Vagina (tissue), 2 donors: Measurements from ENCODE around the gene ACAN. TPM values are rescaled to one million over a fixed set of nuclear protein-coding genes. Genes with fewer than 3 reads are reported as not detected.

Source experiments
- DNase-seq, 2 donors: peaks; one replicate each; pipeline ENCODE4 v3.0.0-alpha.2; 2017; ENCODE audit errors: extremely low spot score in 2 of 2
- H3K27ac ChIP-seq: fragments of 200-600 bp; sonication (generic); one replicate; pipeline ENCODE4 v1.5.1; 2019
- H3K27me3 ChIP-seq: fragments of 200-600 bp; sonication (generic); one replicate; pipeline ENCODE4 v1.5.1; 2019
- H3K36me3 ChIP-seq, 2 donors: fragments of 200-600 bp; sonication (generic); one replicate each; pipeline ENCODE4 v1.5.1; 2017 to 2019
- H3K4me1 ChIP-seq: fragments of 200-600 bp; sonication (generic); one replicate; pipeline ENCODE4 v1.5.1; 2019
- H3K4me3 ChIP-seq, 2 donors: fragments of 200-600 bp; sonication (generic); 1 replicate in 1 of 2; 2 replicates in 1 of 2; pipeline ENCODE4 v1.5.1; 2016 to 2019
- H3K9me3 ChIP-seq: fragments of 200-600 bp; sonication (generic); one replicate; pipeline ENCODE4 v1.5.1; 2019
- CTCF ChIP-seq, 3 experiments: fragments of 450-650 bp in 2 of 3; fragments of 200-600 bp in 1 of 3; sonication (generic) in 1 of 3; IDR thresholded peaks; one replicate each; pipeline ENCODE4 v1.5.1; 2017 to 2019; ENCODE audit warnings: antibody characterized with exemption in 3 of 3, mild to moderate bottlenecking in 2 of 3, moderate library complexity in 2 of 3
- POLR2A ChIP-seq, 2 donors: fragments of 450-650 bp; IDR thresholded peaks; one replicate each; pipeline ENCODE4 v1.6.1; 2017; ENCODE audit warnings: antibody characterized with exemption in 2 of 2, mild to moderate bottlenecking in 2 of 2, moderate library complexity in 2 of 2
- POLR2AphosphoS5 ChIP-seq, 2 donors: sonication (generic); formaldehyde crosslinking; IDR thresholded peaks; one replicate each; pipeline ENCODE4 v1.9.0; 2017; ENCODE audit warnings: antibody characterized with exemption in 2 of 2, mild to moderate bottlenecking in 2 of 2, low read depth in 1 of 2; ENCODE audit not compliant: insufficient read depth in 1 of 2
- intact Hi-C: fragments of 100-400 bp; cut with DNase I; formaldehyde crosslinking; loops from one replicate; pipeline ENCODE4 v1.15.1; 2023
- total RNA-seq: library from RNA; depleted of rRNA; stranded (reverse); fragments of >200 nt; gene quantifications from one replicate; pipeline ENCODE4 v1.2.3, GENCODE V29; 2016

Gene ACAN
- total RNA-seq, 1 donor from 2014 or later = 2.0 TPM

DNA sequence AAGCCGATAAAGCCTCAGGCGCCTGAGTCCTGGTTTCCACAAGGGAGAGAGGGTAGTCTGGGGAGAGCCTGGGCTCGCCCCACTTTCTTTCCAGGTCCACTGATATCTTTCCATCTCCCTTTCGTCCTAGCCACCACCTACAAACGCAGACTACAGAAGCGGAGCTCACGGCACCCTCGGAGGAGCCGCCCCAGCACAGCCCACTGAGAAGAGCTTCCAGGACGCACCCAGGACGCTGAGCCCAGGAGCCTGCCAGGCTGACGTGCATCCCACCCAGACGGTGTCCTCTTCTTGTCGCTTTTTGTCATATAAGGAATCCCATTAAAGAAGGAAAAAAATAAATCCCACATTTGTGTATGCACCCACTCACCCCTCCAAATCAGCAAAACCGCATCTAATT, 71.0 kb downstream of the ACAN start:
- DNase-seq = no peak
- no peaks in the 10 kb centered on the region for H3K36me3 ChIP-seq
- intact Hi-C loops = no loop called here

DNA sequence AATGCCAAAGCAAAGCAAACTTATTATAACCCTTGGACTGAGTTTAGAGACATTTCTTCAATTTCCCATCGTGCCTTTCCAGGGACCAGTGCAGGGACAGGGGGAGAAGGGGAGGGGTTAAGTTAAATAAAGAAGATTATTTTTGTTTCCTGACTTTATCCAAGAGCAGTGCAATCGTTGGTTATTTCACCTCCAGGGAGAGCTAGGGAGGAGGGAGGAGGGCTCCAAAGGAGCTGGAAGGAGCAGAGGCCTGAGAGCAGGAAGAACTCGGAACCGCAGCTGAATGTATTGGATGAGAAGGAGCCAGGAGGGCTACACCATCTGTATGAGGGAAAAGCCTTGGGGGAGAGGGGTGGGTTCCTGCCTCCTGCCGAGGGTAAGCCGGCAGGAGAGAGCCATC, 71.4 kb downstream of the ACAN start:
- DNase-seq = no peak
- TF ChIP-seq POLR2AphosphoS5 (IDR thresholded peaks at IDR 0.05; ENCODE audit: insufficient read depth in 1 of 2, low read depth in 1 of 2) (no peak), POLR2A (IDR thresholded peaks at IDR 0.05) (no peak), CTCF (IDR thresholded peaks at IDR 0.05) (no peak)
- Histone ChIP-seq H3K4me1 (no peaks in the 10 kb centered on the region), H3K27ac (no peak overlapping the region), H3K36me3 (no peaks in the 10 kb centered on the region), H3K27me3 (no peaks in the 10 kb centered on the region), H3K9me3 (no peaks in the 10 kb centered on the region), H3K4me3 (no peak overlapping the region)
- intact Hi-C loops = no loop called here

More for the DNA sequence above, 71.0 kb downstream of the ACAN start:
- Histone ChIP-seq H3K4me3 (no peak overlapping the region), H3K9me3 (no peaks in the 10 kb centered on the region), H3K27ac (no peak overlapping the region), H3K27me3 (no peaks in the 10 kb centered on the region), H3K4me1 (no peaks in the 10 kb centered on the region)
- TF ChIP-seq POLR2AphosphoS5 (IDR thresholded peaks at IDR 0.05; ENCODE audit: insufficient read depth in 1 of 2, low read depth in 1 of 2) (no peak), CTCF (IDR thresholded peaks at IDR 0.05) (no peak), POLR2A (IDR thresholded peaks at IDR 0.05) (no peak)

GRCh38 chr15:88876573-88876972, 73.3 kb downstream of the ACAN start:
- Histone ChIP-seq H3K4me1 (no peaks in the 10 kb centered on the region), H3K9me3 (no peaks in the 10 kb centered on the region), H3K27me3 (no peaks in the 10 kb centered on the region), H3K36me3 (no peaks in the 10 kb centered on the region), H3K27ac (no peak overlapping the region), H3K4me3 (no peak overlapping the region)
- intact Hi-C loops = no loop called here
- TF ChIP-seq CTCF (IDR thresholded peaks at IDR 0.05) (no peak), POLR2AphosphoS5 (IDR thresholded peaks at IDR 0.05; ENCODE audit: insufficient read depth in 1 of 2, low read depth in 1 of 2) (no peak), POLR2A (IDR thresholded peaks at IDR 0.05) (no peak)
- no peak for DNase-seq

GRCh38 chr15:88877415-88877814, 74.2 kb downstream of the ACAN start:
- no peaks in the 10 kb centered on the region for H3K27me3 ChIP-seq
- DNase-seq = no peak
- no peaks in the 10 kb centered on the region for H3K9me3 ChIP-seq
- TF ChIP-seq CTCF (IDR thresholded peaks at IDR 0.05) = no peak
- no peak for TF ChIP-seq POLR2AphosphoS5 (IDR thresholded peaks at IDR 0.05; ENCODE audit: insufficient read depth in 1 of 2, low read depth in 1 of 2)
- H3K36me3 ChIP-seq = no peaks in the 10 kb centered on the region
- intact Hi-C loops = no loop called here
- H3K27ac ChIP-seq = no peak overlapping the region
- H3K4me1 ChIP-seq = no peaks in the 10 kb centered on the region
- no peak overlapping the region for H3K4me3 ChIP-seq

GRCh38 chr15:88877906-88878305, 74.7 kb downstream of the ACAN start:
- no peaks in the 10 kb centered on the region for H3K9me3 ChIP-seq
- H3K27ac ChIP-seq = no peak overlapping the region
- H3K4me3 ChIP-seq = no peak overlapping the region
- DNase-seq = no peak
- no peaks in the 10 kb centered on the region for H3K4me1 ChIP-seq
- TF ChIP-seq POLR2A (IDR thresholded peaks at IDR 0.05) (no peak), CTCF (IDR thresholded peaks at IDR 0.05) (no peak), POLR2AphosphoS5 (IDR thresholded peaks at IDR 0.05; ENCODE audit: insufficient read depth in 1 of 2, low read depth in 1 of 2) (no peak)
- no peaks in the 10 kb centered on the region for H3K36me3 ChIP-seq
- no peaks in the 10 kb centered on the region for H3K27me3 ChIP-seq
- intact Hi-C loops = no loop called here
